ENCODE data around the gene SMAD4. TPM values are rescaled to one million over a fixed set of nuclear protein-coding genes. Genes with fewer than 3 reads are reported as not detected.

The SMAD4 gene
- total and polyA plus RNA-seq, 5 donors = 14.8 to 98.2 (median 92.0) TPM

GRCh38 chr18:51041677-51042352 lies 11.8 kb downstream of the SMAD4 start:
- Histone ChIP-seq H3K9me3 (ENCODE audit: control insufficient read depth, low read length) (no peaks in the 10 kb centered on the region), H3K4me1 (ENCODE audit: control insufficient read depth, insufficient read depth, low read length) (peaks cover 11% of the 10 kb centered on the region), H3K27ac (ENCODE audit: low read length) (no peak overlapping the region), H3K4me3 (ENCODE audit: low read length) (no peak overlapping the region), H3K27me3 (ENCODE audit: control insufficient read depth, insufficient read depth) (no peaks in the 10 kb centered on the region)
- 96% methylated on average over 3 of the region's 3 CpGs for WGBS
- DNase-seq (no peak), ATAC-seq (no peak)
- intact Hi-C loops (cut with DNase I) = no loop called here

- Histone ChIP-seq H3K27me3 (ENCODE audit: control insufficient read depth, insufficient read depth) (no peaks in the 10 kb centered on the region), H3K27ac (ENCODE audit: low read length) (no peak overlapping the region), H3K9me3 (ENCODE audit: control insufficient read depth, low read length) (no peaks in the 10 kb centered on the region), H3K4me1 (ENCODE audit: control insufficient read depth, insufficient read depth, low read length) (peaks cover 6% of the 10 kb centered on the region), H3K4me3 (ENCODE audit: low read length) (peak overlapping the region; percentile 32)
- ATAC-seq = no peak
- intact Hi-C loops (cut with DNase I) = no loop called here
- no peak for DNase-seq
- 28% methylated on average over 2 of the region's 2 CpGs for WGBS
These were observed 15.0 kb downstream of the SMAD4 start for GRCh38 chr18:51044928-51045585.

- no peaks in the 10 kb centered on the region for H3K27me3 ChIP-seq (ENCODE audit: control insufficient read depth, insufficient read depth)
- intact Hi-C loops (cut with DNase I) = no loop called here
- H3K4me3 ChIP-seq (ENCODE audit: low read length) = no peak overlapping the region
- ATAC-seq (no peak), DNase-seq (no peak)
- no peaks in the 10 kb centered on the region for H3K9me3 ChIP-seq (ENCODE audit: control insufficient read depth, low read length)
- peaks cover 2% of the 10 kb centered on the region for H3K4me1 ChIP-seq (ENCODE audit: control insufficient read depth, insufficient read depth, low read length)
- H3K27ac ChIP-seq (ENCODE audit: low read length) = no peak overlapping the region
- 100% methylated on average over 1 of the region's 1 CpG for WGBS
These were observed 18.2 kb downstream of the SMAD4 start for GRCh38 chr18:51048190-51048589.

- H3K4me1 ChIP-seq (ENCODE audit: control insufficient read depth, insufficient read depth, low read length) = peaks cover 2% of the 10 kb centered on the region
- 98% methylated on average over 2 of the region's 2 CpGs for WGBS
- H3K4me3 ChIP-seq (ENCODE audit: low read length) = no peak overlapping the region
These were observed 19.1 kb downstream of the SMAD4 start for GRCh38 chr18:51049137-51049536.

GRCh38 chr18:51051105-51051712 lies 21.2 kb downstream of the SMAD4 start:
- no peak for DNase-seq

More at GRCh38 chr18:51049137-51049536, 19.1 kb downstream of the SMAD4 start:
- H3K9me3 ChIP-seq (ENCODE audit: control insufficient read depth, low read length) = no peaks in the 10 kb centered on the region
- DNase-seq (no peak), ATAC-seq (no peak)
- intact Hi-C loops (cut with DNase I) = no loop called here
- H3K27me3 ChIP-seq (ENCODE audit: control insufficient read depth, insufficient read depth) = no peaks in the 10 kb centered on the region
- no peak overlapping the region for H3K27ac ChIP-seq (ENCODE audit: low read length)

GRCh38 chr18:51053814-51054213 lies 23.8 kb downstream of the SMAD4 start:
- H3K27ac ChIP-seq (ENCODE audit: low read length) = no peak overlapping the region

More at GRCh38 chr18:51051105-51051712, 21.2 kb downstream of the SMAD4 start:
- WGBS = 42% methylated on average over 2 of the region's 2 CpGs
- intact Hi-C loops (cut with DNase I) = loop anchor here in 3 of 4 donors (5.0 to 10.0 kb wide), 2 partner anchors 126 to 229 kb away; partner anchors contain the start of gene MRO (in 2 of the 3)
- peak; percentile 77 to 79 for ATAC-seq
- Histone ChIP-seq H3K27ac (ENCODE audit: low read length) (no peak overlapping the region), H3K9me3 (ENCODE audit: control insufficient read depth, low read length) (no peaks in the 10 kb centered on the region), H3K4me3 (ENCODE audit: low read length) (no peak overlapping the region), H3K27me3 (ENCODE audit: control insufficient read depth, insufficient read depth) (no peaks in the 10 kb centered on the region), H3K4me1 (ENCODE audit: control insufficient read depth, insufficient read depth, low read length) (no peaks in the 10 kb centered on the region)

DNA sequence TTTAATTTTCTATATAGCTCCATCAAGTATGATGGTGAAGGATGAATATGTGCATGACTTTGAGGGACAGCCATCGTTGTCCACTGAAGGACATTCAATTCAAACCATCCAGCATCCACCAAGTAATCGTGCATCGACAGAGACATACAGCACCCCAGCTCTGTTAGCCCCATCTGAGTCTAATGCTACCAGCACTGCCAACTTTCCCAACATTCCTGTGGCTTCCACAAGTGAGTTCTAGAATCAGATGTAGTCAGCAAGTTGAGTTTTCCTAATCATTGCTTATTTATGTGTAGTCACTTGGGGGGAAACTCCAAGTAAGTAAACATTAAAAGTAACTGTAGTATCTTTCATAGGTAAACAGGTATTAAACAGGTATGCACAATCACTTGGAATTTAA lies 24.8 kb downstream of the SMAD4 start:
- DNase-seq = no peak
- intact Hi-C loops (cut with DNase I) = loop anchor here in 3 of 4 donors (5.0 to 10.0 kb wide), 2 partner anchors 130 to 232 kb away; partner anchors contain the start of gene MRO (in 2 of the 3)

More at GRCh38 chr18:51053814-51054213, 23.8 kb downstream of the SMAD4 start:
- DNase-seq (no peak), ATAC-seq (no peak)
- Histone ChIP-seq H3K4me1 (ENCODE audit: control insufficient read depth, insufficient read depth, low read length) (no peaks in the 10 kb centered on the region), H3K9me3 (ENCODE audit: control insufficient read depth, low read length) (no peaks in the 10 kb centered on the region), H3K27me3 (ENCODE audit: control insufficient read depth, insufficient read depth) (no peaks in the 10 kb centered on the region), H3K4me3 (ENCODE audit: low read length) (no peak overlapping the region)
- intact Hi-C loops (cut with DNase I) = loop anchor here in 3 of 4 donors (5.0 to 10.0 kb wide), 2 partner anchors 129 to 232 kb away; partner anchors contain the start of gene MRO (in 2 of the 3)

DNA sequence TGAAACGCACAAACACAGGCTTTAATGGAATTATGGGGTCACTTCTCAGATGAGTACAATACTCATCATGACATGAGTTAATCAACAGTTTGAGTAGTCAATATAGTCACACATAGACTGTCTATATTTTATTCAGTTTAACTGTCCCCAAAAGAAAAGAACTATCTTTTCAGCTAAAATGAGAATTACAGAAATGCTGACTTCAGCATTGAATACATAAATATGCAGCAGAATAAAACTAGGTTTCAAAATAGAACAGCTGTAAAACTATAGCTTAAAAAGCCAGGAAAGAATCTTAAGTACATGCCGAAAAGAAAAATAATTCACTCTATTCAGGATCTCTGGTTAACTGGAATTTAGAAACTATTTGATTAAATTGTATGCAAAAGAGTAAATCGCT lies 30.0 kb downstream of the SMAD4 start:
- no peaks in the 10 kb centered on the region for H3K4me1 ChIP-seq (ENCODE audit: control insufficient read depth, insufficient read depth, low read length)
- intact Hi-C loops (cut with DNase I) = loop anchor here in 1 of 4 donors (10.0 kb wide), 1 partner anchor 135 kb away; no protein-coding TSS in a partner anchor
- H3K27ac ChIP-seq (ENCODE audit: low read length) = no peak overlapping the region
- no peak overlapping the region for H3K4me3 ChIP-seq (ENCODE audit: low read length)
- no peaks in the 10 kb centered on the region for H3K9me3 ChIP-seq (ENCODE audit: control insufficient read depth, low read length)
- no peak for DNase-seq
- H3K27me3 ChIP-seq (ENCODE audit: control insufficient read depth, insufficient read depth) = no peaks in the 10 kb centered on the region
- no peak for ATAC-seq
- 94% methylated on average over 3 of the region's 3 CpGs for WGBS

More for the DNA sequence above, 24.8 kb downstream of the SMAD4 start:
- Histone ChIP-seq H3K9me3 (ENCODE audit: control insufficient read depth, low read length) (no peaks in the 10 kb centered on the region), H3K27me3 (ENCODE audit: control insufficient read depth, insufficient read depth) (no peaks in the 10 kb centered on the region), H3K4me3 (ENCODE audit: low read length) (no peak overlapping the region), H3K4me1 (ENCODE audit: control insufficient read depth, insufficient read depth, low read length) (no peaks in the 10 kb centered on the region), H3K27ac (ENCODE audit: low read length) (no peak overlapping the region)
- ATAC-seq = no peak
- 90% methylated on average over 3 of the region's 3 CpGs for WGBS

DNA sequence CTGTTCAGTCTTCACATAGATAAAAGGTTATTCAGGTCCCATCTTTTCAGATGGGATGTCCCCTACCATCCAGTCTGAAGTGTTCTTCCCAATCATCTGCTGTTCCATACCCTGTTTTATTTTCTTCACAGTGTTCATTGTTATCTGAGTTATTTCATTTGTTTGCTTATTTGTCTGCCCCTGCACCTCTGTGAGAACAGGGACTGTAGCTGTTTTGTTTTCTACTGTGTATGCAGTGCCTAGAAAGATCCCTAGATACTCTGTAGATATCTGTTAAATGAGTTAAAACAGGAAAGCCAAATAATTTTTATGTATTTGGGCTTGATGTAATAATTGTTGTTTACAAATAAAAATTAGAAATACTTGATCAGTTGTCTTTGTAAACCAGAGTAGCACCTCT lies 34.2 kb downstream of the SMAD4 start:
- Histone ChIP-seq H3K4me3 (ENCODE audit: low read length) (no peak overlapping the region), H3K27me3 (ENCODE audit: control insufficient read depth, insufficient read depth) (no peaks in the 10 kb centered on the region), H3K27ac (ENCODE audit: low read length) (no peak overlapping the region), H3K4me1 (ENCODE audit: control insufficient read depth, insufficient read depth, low read length) (peaks cover 1% of the 10 kb centered on the region), H3K9me3 (ENCODE audit: control insufficient read depth, low read length) (no peaks in the 10 kb centered on the region)
- intact Hi-C loops (cut with DNase I) = no loop called here
- DNase-seq = no peak
- ATAC-seq = no peak

DNA sequence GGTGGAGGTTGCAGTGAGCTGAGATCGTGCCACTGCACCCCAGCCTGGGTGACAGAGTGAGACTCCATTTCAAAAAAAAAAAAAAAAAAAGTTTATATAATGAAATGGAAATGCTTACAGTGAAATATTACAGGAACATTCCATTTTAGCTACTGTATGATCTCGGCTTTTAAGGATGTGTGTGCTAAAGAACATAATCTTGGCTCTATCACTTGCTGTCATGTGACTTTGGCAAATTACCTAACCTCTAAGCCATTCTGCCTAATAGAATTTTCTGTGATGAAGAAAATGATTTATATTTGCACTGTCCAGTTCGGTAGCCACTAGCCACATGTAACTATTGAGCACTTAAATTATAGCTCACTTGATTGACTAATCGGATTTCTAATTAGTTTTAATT lies 36.3 kb downstream of the SMAD4 start:
- Histone ChIP-seq H3K27ac (ENCODE audit: low read length) (no peak overlapping the region), H3K9me3 (ENCODE audit: control insufficient read depth, low read length) (no peaks in the 10 kb centered on the region), H3K27me3 (ENCODE audit: control insufficient read depth, insufficient read depth) (no peaks in the 10 kb centered on the region), H3K4me3 (ENCODE audit: low read length) (no peak overlapping the region), H3K4me1 (ENCODE audit: control insufficient read depth, insufficient read depth, low read length) (peaks cover 1% of the 10 kb centered on the region)
- ATAC-seq = no peak
- intact Hi-C loops (cut with DNase I) = no loop called here
- 73% methylated on average over 4 of the region's 4 CpGs for WGBS
- DNase-seq = no peak

- H3K9me3 ChIP-seq (ENCODE audit: control insufficient read depth, low read length) = no peaks in the 10 kb centered on the region
- H3K4me1 ChIP-seq (ENCODE audit: control insufficient read depth, insufficient read depth, low read length) = peaks cover 1% of the 10 kb centered on the region
- no peak for DNase-seq
- H3K4me3 ChIP-seq (ENCODE audit: low read length) = no peak overlapping the region
- no peak for ATAC-seq
- WGBS = 82% methylated on average over 4 of the region's 4 CpGs
- no peaks in the 10 kb centered on the region for H3K27me3 ChIP-seq (ENCODE audit: control insufficient read depth, insufficient read depth)
- no peak overlapping the region for H3K27ac ChIP-seq (ENCODE audit: low read length)
- intact Hi-C loops (cut with DNase I) = no loop called here
These were observed 38.1 kb downstream of the SMAD4 start for GRCh38 chr18:51068105-51068504.

All from right cardiac atrium (tissue), 5 donors.